SW480 (cell line): ENCODE measurements around the gene A2M.

Experiments used
- DNase-seq: peaks from one replicate; pipeline ENCODE4 v3.0.0-alpha.2; 2016; ENCODE audit warnings: low spot score

The A2M gene

DNA sequence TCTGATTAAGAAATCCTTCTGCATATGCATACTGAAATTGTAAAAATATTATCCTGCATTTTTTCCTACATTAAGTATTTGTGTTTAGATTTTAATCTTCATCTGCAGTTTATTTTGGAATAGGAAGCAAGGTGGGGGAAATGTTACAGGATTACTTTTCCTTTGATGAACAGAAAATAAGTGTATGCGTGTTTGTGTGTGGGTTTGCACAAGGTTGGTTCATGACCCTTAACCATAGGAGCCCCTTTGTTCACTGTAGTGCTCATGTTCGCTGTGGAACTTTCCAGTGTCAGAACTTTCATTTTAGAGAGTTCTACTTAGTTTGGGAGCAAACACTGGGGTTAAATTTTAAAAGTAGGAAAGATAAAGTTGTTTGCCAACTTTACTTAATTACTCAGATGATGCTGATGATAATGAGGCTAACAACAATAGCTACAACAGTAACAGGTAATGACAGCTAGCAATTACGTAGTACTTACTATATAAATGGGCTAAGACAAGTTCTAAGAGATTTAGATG, 6.4 kb upstream of the A2M start:
- DNase-seq: peak; percentile 20

DNA sequence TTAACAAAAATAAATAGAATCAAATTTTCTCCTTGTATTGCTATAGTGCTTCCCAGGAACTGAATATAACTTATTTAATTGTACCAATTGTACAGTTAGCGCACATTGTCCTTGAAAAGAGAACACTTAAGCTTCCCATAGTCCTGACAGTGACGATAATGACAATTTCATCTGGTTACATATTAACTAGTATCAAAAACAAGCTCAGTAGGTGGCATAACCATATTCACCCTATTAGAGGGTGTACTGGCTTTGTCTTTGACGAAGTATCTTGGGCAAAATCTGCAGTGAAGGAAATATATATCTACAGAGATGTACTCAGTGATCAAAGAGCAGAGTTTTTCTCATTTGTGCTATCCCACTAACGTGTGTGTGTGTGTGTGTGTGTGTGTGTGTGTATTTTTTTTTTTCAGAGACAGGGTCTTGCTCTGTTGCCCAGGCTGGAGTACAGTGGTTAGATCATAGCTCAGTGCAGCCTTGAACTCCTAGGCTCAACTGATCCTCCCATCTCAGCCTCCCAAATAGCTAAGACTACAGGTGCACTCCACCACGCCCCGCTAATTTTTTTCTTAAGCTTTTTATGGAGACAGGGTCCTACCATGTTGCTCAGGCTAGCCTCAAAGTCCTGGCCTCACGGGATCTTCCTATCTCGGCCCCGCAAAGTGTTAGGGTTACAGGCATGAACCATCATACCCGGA, 4.9 kb upstream of the A2M start:
- peak; percentile 26 for DNase-seq

- DNase-seq: no peak
Observed at GRCh38 chr12:9118158-9118557, 2.4 kb upstream of the A2M start.

- DNase-seq: no peak
Observed at GRCh38 chr12:9114946-9115345, 773 bp downstream of the A2M start.

DNA sequence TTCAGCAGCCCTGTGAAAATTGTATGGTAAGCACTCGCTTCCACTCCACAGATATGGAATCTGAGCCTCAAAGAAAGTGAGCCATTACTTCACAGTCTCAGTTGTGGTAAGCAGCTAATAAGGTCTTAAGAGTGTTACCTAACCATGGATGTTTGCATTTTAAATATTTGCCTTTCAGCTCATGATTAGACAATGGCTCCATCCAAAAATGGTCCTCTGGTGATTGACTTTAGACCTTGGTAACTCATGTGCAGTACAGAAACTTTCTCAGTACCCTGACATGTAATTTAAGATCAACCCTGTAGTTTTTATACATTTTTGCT, 1.8 kb downstream of the A2M start:
- DNase-seq: no peak

- no peak for DNase-seq
Observed at GRCh38 chr12:9113296-9113986, 2.3 kb downstream of the A2M start.

DNA sequence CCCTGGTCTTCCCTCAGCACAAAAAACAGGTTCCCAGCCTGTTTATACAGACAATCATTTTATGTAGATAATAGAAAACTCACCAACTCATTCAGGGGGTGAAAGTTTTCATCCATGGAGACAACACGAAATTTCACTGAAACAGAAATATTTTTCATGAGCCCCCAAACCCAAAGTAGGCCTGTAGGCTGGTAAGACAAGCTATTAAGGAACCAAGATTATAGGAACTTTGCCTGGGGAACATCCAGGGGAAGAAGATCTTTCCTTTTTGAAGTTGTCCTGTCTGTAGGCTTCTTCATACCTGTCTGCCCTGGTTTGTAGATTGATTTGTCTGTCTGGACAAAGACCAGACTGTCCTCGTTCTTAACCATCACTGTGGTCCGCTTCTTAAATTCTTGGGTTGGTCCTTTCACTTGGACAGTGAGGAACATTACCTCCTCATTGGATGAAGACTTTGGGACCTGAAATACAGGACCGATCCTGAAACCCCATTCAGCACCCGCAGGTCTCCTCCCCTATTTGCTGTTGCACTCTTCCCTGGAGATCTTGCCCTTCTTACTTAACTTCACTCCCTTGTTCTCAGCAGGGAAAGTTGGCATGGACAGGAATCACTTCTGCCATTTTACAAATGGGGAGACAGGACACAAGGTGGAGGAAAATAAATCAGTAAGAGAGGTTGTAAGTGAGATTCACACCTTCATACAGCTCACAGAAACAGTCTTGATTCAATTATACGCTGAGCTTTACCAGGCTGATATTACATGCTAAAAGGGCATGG, 3.5 kb downstream of the A2M start:
- no peak for DNase-seq

GRCh38 chr12:9111525-9111924, 4.2 kb downstream of the A2M start:
- no peak for DNase-seq

DNA sequence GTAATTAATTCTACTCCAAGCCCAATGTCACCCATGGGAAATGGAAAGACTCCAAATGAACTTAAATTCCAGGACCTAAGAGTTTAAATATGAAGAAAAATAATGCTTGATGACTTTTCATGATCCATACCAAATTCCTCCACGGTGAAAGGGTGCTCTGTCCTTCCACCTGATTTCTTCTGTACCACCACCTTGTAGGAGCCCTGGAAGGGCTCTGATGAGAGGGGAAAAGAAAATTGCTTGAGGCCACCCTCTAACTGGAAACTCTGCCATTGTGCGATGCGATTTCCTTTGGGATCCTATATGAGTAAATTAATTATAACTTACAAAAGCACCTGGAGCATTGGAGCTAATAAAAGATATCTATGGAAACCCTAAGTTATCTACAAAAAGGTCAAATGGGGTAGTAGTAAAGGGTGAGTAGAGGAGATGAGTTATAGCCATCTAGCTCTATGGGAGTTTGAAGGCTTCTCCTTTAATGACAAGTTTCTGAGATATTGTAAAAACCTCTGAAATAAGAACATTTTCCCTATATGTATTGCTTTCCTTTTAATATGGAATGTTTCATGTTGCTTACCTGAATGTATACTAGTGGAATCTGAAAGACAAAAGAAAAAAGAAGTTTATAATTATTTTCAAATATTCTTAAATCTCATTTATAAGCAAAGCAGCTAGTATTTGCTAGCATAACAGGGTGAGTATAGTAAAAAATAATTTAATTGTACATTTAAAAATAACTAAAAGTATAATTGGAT, 5.8 kb downstream of the A2M start:
- no peak for DNase-seq

GRCh38 chr12:9109213-9109522, 6.6 kb downstream of the A2M start:
- no peak for DNase-seq

DNA sequence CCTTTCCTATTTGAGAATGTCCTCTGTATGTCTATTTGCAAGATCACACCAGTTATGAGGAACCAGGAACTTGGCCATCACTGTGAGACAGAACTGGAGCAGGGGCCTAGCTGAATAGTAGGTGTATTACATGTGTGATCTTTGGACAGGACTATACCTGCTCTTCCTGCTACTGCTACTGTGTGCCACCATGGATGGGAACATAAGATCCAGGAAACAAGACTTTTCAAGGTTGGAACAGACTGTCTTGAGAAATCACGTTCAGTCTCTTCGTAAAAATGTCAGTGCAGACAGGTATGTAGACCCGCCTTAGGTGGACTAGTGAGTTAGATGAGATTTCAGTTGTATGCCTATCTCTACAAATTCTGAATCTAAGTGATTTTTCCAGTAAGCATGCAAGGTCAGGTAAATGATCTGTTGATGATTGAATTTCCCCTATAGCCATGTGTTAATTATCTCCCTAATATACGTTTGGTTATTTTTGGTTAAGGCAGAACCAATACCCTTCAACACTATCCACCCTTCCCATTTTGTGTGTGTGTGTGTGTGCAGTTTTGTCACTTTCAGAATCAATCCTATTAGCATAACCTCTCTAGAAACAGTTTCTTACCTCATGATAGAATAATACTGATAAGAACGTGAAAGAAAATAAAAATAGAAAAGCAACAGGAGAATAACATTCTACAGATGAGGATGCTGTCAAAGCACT, 7.1 kb downstream of the A2M start:
- DNase-seq: no peak

DNA sequence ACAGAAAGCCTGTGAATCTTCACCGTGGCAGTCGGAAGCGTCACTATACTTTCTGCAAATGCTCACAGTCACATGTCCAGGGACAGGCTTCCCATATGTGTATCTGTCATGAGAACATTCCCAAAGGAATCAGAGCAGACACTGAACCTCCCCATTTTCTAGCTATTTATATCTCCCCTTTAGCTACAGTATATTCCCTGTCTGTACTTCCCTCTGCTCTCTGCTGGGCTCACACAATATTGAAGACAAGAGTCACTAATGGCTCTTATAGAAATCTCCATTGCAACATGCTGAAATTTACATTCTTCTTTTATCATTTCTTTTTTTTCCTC, 8.2 kb downstream of the A2M start:
- no peak for DNase-seq

- no peak for DNase-seq
Observed at GRCh38 chr12:9106610-9107541, 8.8 kb downstream of the A2M start.

DNA sequence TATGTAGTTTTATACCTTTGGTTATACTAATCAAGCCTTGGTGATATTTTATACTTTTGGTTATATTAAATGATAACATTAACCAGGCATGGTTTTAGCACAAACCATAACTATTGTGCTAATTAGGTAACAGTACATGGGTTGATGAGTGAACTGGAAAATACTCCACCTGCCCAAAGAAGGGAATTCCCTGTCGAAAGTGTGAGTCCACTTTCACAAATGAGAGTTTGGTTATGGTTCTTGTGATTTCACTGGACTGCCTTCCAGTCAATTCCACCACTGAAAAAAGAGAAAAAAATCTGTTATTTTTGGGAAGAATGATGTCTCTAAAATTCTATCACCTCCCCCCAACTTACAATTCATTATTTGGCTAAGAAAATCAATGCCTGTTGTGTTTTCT, 9.7 kb downstream of the A2M start:
- DNase-seq: no peak

GRCh38 chr12:9104767-9105423, 10.8 kb downstream of the A2M start:
- no peak for DNase-seq

DNA sequence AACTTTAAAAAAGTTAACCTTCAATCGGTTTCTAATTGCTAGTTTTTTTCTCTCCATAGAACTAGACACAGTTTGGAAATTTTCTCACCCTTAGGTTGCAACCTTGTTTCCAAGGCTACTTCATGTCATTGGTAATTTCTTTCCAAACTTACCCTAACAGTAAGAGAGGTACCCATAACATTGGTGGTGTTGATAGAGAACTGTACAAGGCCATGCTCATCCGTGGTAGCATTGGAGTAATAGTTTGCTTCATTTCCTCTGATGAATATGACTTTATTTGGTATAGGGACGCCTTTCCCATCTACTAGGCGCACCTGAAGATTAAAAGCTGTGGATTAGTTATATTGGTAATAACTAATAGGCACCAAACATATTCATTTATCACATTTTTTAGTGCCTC, 11.6 kb downstream of the A2M start:
- no peak for DNase-seq

DNA sequence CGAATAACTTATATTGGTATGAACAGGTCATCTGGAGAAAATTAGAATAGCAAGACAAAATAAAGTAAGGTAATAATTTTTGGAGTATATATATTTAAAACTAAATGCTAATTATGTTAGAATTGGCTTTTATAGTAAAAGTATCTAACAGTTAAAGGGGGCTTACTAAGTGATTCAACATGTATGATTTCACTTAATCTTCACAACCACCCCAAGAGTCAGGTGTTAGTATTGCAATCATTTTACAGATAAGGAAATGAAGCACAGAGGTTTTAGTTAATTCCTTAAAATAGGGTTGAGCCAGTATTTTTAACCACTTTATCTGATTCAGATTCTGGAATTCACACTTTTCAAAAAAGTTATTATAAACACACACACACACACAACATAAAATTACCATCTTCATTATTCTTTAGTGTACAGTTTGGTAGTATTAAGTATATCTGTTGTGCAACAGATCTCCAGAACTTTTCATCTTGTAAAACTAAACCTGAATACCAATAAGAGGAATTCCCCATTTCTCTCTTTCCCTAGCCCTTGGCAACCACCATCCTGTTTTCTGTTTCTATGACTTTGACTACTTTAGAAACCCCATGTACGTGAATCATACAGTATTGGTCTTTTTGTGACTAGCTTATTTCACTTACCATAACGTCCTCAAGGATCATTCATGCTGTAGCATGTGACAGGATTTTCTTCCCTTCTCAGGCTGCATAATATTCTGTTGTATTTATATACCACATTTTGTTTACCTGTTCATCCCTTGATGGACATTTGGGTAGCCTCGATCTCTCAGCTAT, 12.5 kb downstream of the A2M start:
- no peak for DNase-seq

- no peak for DNase-seq
Observed at GRCh38 chr12:9101018-9101687, 14.6 kb downstream of the A2M start.
